ENCODE results near the gene POLR2I. TPM values are rescaled to one million over a fixed set of nuclear protein-coding genes. Genes with fewer than 3 reads are reported as not detected.
"Not testable (repeated sequence)": the region's sequence is repeated elsewhere in the genome, so short reads cannot be mapped to it uniquely, and the experiment has no call there.

POLR2I gene
- total RNA-seq, 5 donors from 2014 or later (not counting 1 experiment from before 2014, with no cell fraction given): 27.4 to 54.8 (median 50.7) TPM

DNA sequence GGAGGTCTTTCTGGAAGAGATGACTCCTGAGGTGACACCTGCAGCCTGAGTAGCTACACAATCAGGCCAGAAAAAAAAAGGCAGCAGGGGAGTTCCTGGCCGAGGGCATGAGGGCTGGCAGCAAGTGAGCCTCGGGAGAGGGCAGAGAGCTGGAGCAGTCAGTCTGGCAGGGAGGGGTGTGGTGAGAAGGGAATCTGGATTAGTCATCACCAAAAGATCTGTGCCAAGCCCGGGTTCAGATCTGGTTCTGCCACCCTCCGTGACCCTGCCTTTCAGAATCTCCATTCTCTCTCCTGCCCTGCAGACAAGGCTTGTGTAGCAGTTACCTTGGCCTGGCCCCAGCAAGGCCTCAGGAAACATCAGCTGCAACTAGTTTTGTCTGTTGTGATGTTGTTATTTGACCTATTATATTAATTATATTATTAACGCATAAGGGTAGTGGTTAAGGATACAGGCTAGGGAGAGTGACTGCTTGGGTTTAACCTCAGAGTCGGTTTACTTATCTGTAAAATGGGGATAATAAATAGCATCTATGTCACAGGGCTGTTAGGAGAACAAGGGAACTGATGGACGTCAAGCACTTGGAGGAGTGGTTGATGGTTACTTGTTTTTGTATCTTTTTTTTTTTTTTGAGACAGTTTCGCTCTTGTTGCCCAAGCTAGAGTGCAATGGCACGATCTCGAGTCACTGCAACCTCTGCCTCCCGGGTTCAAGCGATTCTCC lies 22.4 kb upstream of the POLR2I start:
- H3K9me3 Mint-ChIP-seq: no peaks in the 10 kb centered on the region
- ChIA-PET CTCF (interaction anchor here in 1 of 2 donors (0.6 kb wide), 1 partner anchor 46 kb away, joined by 3 read pairs; no protein-coding TSS in a partner anchor), POLR2A (no interaction called here)
- H3K27me3 Mint-ChIP-seq: no peaks in the 10 kb centered on the region
- H3K4me1 Mint-ChIP-seq: peaks cover 13 to 31% (median 27%) of the 10 kb centered on the region in 3 donors
- Histone ChIP-seq H3K36me3 (ENCODE audit: control insufficient read depth in 2 of 2, extremely low read depth in 1 of 2, insufficient read depth in 1 of 2, low read length in 1 of 2) (peaks cover under 1 to 3% of the 10 kb centered on the region in 2 donors), H3K4me3 (ENCODE audit: control insufficient read depth in 1 of 2, extremely low read depth in 1 of 2, low read length in 1 of 2) (no peak overlapping the region), H3K27me3 (replicated peaks in 1 of 2; ENCODE audit: control insufficient read depth in 2 of 2, extremely low read depth in 1 of 2, insufficient read depth in 2 of 2, low read length in 1 of 2) (peaks cover 0 to 3% of the 10 kb centered on the region in 2 experiments), H3K9me3 (no peaks in the 10 kb centered on the region), H3K27ac (ENCODE audit: low read length) (no peak overlapping the region), H3K4me1 (ENCODE audit: control insufficient read depth in 1 of 2, extremely low read depth in 1 of 2, insufficient read depth in 2 of 2, low read length in 2 of 2) (peaks cover 0 to 33% of the 10 kb centered on the region in 2 experiments)
- H3K4me3 Mint-ChIP-seq: peak overlapping the region in 2 of 3 donors; percentile 6 to 21
- DNase-seq (no peak), ATAC-seq (replicated peaks in 1 of 4) (no peak)
- peaks cover 6% of the 10 kb centered on the region for H3K36me3 Mint-ChIP-seq
- 80% methylated on average over 4 of the region's 12 CpGs for WGBS (ENCODE audit: insufficient coverage)
- peak overlapping the region; percentile 71 to 79 for H3K27ac Mint-ChIP-seq

DNA sequence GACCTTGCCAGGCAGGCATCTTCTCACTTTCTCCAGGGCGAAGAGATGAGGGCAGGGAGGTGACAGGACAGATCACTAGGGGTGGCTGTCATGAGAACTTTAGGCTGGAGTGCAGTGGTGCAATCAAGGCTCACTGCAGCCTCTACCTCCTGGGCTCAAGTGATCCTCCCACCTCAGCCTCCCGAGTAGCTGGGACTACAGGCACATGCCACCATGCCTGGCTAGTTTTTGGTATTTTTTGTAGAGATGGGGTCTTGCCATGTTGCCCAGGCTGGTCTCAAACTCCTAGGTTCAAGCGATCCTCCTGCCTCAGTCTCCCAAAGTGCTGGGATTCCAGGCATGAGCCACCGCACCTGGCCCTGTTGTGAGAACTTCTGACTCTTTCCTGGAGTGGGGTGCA lies 20.2 kb upstream of the POLR2I start:
- H3K27ac ChIP-seq (ENCODE audit: low read length); H3K27ac Mint-ChIP-seq; CTCF ChIA-PET; H3K36me3 ChIP-seq (ENCODE audit: control insufficient read depth in 2 of 2, extremely low read depth in 1 of 2, insufficient read depth in 1 of 2, low read length in 1 of 2); H3K9me3 ChIP-seq; POLR2A ChIA-PET; H3K4me3 ChIP-seq (ENCODE audit: control insufficient read depth in 1 of 2, extremely low read depth in 1 of 2, low read length in 1 of 2); ATAC-seq (replicated peaks in 1 of 4); DNase-seq; H3K36me3 Mint-ChIP-seq; H3K27me3 Mint-ChIP-seq; H3K27me3 ChIP-seq (replicated peaks in 1 of 2; ENCODE audit: control insufficient read depth in 2 of 2, extremely low read depth in 1 of 2, insufficient read depth in 2 of 2, low read length in 1 of 2); H3K9me3 Mint-ChIP-seq; H3K4me3 Mint-ChIP-seq: not testable (repeated sequence)
- 100% methylated on average over 2 of the region's 4 CpGs for WGBS (ENCODE audit: insufficient coverage)
- H3K4me1 ChIP-seq (ENCODE audit: control insufficient read depth in 1 of 2, extremely low read depth in 1 of 2, insufficient read depth in 2 of 2, low read length in 2 of 2): peaks cover 0 to 36% of the 10 kb centered on the region in 2 experiments
- H3K4me1 Mint-ChIP-seq: peaks cover 0 to 32% (median 24%) of the 10 kb centered on the region in 3 donors

DNA sequence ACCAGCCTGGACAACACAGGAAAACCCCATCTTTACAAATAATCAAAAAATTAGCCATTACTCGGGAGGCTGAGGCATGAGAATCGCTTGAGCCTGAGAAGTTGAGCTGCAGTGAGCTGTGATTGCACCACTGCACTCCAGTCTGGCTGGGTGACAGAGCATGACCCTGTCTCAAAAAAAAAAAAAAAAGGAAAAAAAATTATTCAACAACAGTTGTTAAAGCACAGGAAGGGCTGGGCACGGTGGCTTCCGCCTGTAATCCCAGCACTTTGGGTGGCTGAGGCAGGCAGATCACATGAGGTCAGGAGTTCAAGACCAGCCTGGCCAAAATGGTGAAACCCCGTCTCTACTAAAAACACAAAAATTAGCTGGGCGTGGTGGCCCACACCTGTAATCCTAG lies 16.5 kb upstream of the POLR2I start:
- H3K9me3 ChIP-seq; H3K27ac ChIP-seq (ENCODE audit: low read length); H3K9me3 Mint-ChIP-seq; H3K4me3 ChIP-seq (ENCODE audit: control insufficient read depth in 1 of 2, extremely low read depth in 1 of 2, low read length in 1 of 2); H3K27me3 Mint-ChIP-seq; H3K36me3 Mint-ChIP-seq; H3K27ac Mint-ChIP-seq; POLR2A ChIA-PET; H3K27me3 ChIP-seq (replicated peaks in 1 of 2; ENCODE audit: control insufficient read depth in 2 of 2, extremely low read depth in 1 of 2, insufficient read depth in 2 of 2, low read length in 1 of 2); ATAC-seq (replicated peaks in 1 of 4); H3K36me3 ChIP-seq (ENCODE audit: control insufficient read depth in 2 of 2, extremely low read depth in 1 of 2, insufficient read depth in 1 of 2, low read length in 1 of 2): not testable (repeated sequence)
- 77% methylated on average over 4 of the region's 6 CpGs for WGBS (ENCODE audit: insufficient coverage)
- peak overlapping the region in 1 of 3 donors; percentile 17 for H3K4me3 Mint-ChIP-seq
- H3K4me1 Mint-ChIP-seq: peaks cover 6 to 36% (median 31%) of the 10 kb centered on the region in 3 donors
- CTCF ChIA-PET: interaction anchor here (0.6 to 1.1 kb wide), 3 partner anchors 11 to 72 kb away, joined by 3 to 8 read pairs (median 3); no protein-coding TSS in a partner anchor
- peaks cover 6 to 44% of the 10 kb centered on the region in 2 experiments for H3K4me1 ChIP-seq (ENCODE audit: control insufficient read depth in 1 of 2, extremely low read depth in 1 of 2, insufficient read depth in 2 of 2, low read length in 2 of 2)
- DNase-seq: peak in 3 of 35 experiments; percentile 17 to 22 (median 22)

DNA sequence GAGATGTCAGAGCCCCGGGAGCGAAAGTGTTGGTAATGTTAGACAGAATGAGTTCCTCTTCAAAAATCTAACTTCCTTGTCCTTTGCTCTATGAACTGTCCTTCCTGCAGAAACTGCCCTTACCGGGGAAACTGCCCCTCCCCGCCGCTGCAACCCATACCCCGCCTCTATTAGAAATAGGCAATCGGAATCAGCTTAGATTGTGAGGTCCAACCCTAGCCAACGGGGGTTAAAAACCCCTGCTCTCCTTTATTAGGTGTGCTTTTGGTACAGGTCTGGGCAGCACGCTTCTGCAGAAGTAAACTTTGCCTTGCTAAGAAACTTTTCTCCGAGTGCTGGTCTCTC lies 13.7 kb upstream of the POLR2I start:
- Mint-ChIP-seq H3K4me1 (peaks cover 6 to 34% (median 29%) of the 10 kb centered on the region in 3 donors), H3K36me3 (peaks cover 17% of the 10 kb centered on the region), H3K27me3 (no peaks in the 10 kb centered on the region), H3K27ac (peak overlapping the region; percentile 88 to 90), H3K9me3 (no peaks in the 10 kb centered on the region), H3K4me3 (peak overlapping the region; percentile 82 to 88 (median 85))
- WGBS (ENCODE audit: insufficient coverage): no CpG with 5 or more reads among the region's 10 CpGs
- ATAC-seq (replicated peaks in 1 of 4): no peak
- POLR2A ChIA-PET: interaction anchor here in 1 of 2 donors (0.6 to 0.7 kb wide), 2 partner anchors 16 to 225 kb away, joined by 3 to 7 read pairs; no protein-coding TSS in a partner anchor
- H3K27ac ChIP-seq (ENCODE audit: low read length): peak overlapping the region; percentile 66
- DNase-seq: no peak
- peaks cover 6 to 18% of the 10 kb centered on the region in 2 donors for H3K36me3 ChIP-seq (ENCODE audit: control insufficient read depth in 2 of 2, extremely low read depth in 1 of 2, insufficient read depth in 1 of 2, low read length in 1 of 2)
- peak overlapping the region; percentile 69 to 78 for H3K4me3 ChIP-seq (ENCODE audit: control insufficient read depth in 1 of 2, extremely low read depth in 1 of 2, low read length in 1 of 2)
- no peaks in the 10 kb centered on the region for H3K27me3 ChIP-seq (replicated peaks in 1 of 2; ENCODE audit: control insufficient read depth in 2 of 2, extremely low read depth in 1 of 2, insufficient read depth in 2 of 2, low read length in 1 of 2)
- H3K9me3 ChIP-seq: no peaks in the 10 kb centered on the region
- peaks cover 6 to 43% of the 10 kb centered on the region in 2 experiments for H3K4me1 ChIP-seq (ENCODE audit: control insufficient read depth in 1 of 2, extremely low read depth in 1 of 2, insufficient read depth in 2 of 2, low read length in 2 of 2)
- CTCF ChIA-PET: interaction anchor here in 1 of 2 donors (0.6 to 2.7 kb wide), 12 partner anchors 10 to 175 kb away, joined by 3 to 10 read pairs (median 4); partner anchors contain the start of genes CAPNS1, THAP8, ZNF146 and ZNF565

DNA sequence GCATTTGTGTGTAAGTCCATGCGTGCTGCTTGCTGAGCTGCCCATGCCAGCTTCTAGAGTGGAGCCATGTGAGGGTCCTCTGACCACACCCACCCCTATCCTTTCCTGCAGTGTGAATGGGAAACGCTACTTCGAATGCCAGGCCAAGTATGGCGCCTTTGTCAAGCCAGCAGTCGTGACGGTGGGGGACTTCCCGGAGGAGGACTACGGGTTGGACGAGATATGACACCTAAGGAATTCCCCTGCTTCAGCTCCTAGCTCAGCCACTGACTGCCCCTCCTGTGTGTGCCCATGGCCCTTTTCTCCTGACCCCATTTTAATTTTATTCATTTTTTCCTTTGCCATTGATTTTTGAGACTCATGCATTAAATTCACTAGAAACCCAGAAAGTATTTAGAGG lies 10.9 kb upstream of the POLR2I start:
- Histone ChIP-seq H3K9me3 (no peaks in the 10 kb centered on the region), H3K27me3 (replicated peaks in 1 of 2; ENCODE audit: control insufficient read depth in 2 of 2, extremely low read depth in 1 of 2, insufficient read depth in 2 of 2, low read length in 1 of 2) (no peaks in the 10 kb centered on the region), H3K4me1 (ENCODE audit: control insufficient read depth in 1 of 2, extremely low read depth in 1 of 2, insufficient read depth in 2 of 2, low read length in 2 of 2) (peaks cover 6 to 18% of the 10 kb centered on the region in 2 experiments), H3K27ac (ENCODE audit: low read length) (no peak overlapping the region), H3K4me3 (ENCODE audit: control insufficient read depth in 1 of 2, extremely low read depth in 1 of 2, low read length in 1 of 2) (no peak overlapping the region), H3K36me3 (ENCODE audit: control insufficient read depth in 2 of 2, extremely low read depth in 1 of 2, insufficient read depth in 1 of 2, low read length in 1 of 2) (peaks cover 15 to 30% of the 10 kb centered on the region in 2 donors)
- POLR2A ChIA-PET: interaction anchor here in 1 of 2 donors (0.6 kb wide), 1 partner anchor 36 kb away, joined by 3 read pairs; no protein-coding TSS in a partner anchor
- ATAC-seq (replicated peaks in 1 of 4): no peak
- peaks cover 26% of the 10 kb centered on the region for H3K36me3 Mint-ChIP-seq
- no peak overlapping the region for H3K4me3 Mint-ChIP-seq
- H3K9me3 Mint-ChIP-seq: no peaks in the 10 kb centered on the region
- H3K27ac Mint-ChIP-seq: no peak overlapping the region
- DNase-seq: peak in 1 of 35 experiments; percentile 16
- CTCF ChIA-PET: interaction anchor here in 1 of 2 donors (0.6 kb wide), 1 partner anchor 48 kb away, joined by 3 read pairs; no protein-coding TSS in a partner anchor
- peaks cover 6 to 14% (median 13%) of the 10 kb centered on the region in 3 donors for H3K4me1 Mint-ChIP-seq
- 67% methylated on average over 8 of the region's 9 CpGs for WGBS (ENCODE audit: insufficient coverage)
- no peaks in the 10 kb centered on the region for H3K27me3 Mint-ChIP-seq

DNA sequence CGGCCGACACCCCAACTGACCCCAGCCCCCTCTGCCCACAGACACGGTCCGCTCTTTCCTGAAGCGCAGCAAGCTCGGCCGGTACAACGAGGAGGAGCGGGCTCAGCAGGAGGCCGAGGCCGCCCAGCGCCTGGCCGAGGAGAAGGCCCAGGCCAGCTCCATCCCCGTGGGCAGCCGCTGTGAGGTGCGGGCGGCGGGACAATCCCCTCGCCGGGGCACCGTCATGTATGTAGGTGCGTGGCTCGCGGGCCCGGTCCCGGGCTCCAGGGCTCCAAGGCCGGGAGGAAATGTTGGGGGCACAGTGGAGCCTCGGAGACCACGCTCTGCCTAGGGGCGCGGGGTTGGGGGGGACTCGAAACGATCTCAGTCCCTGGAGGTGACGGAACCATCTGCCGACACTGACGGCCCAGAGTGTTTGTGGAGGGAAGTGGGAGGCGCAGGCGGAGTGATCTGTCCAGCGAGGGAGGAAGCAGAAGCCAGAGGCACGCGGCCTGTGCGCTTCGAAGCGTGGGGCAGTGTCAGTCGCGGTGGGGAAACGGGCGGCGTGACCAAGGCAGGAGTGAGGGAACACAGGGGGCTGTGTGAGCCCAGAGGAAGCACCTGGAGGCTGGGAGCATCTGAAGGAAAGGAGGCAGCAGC lies 6.9 kb upstream of the POLR2I start:
- Mint-ChIP-seq H3K27me3 (no peaks in the 10 kb centered on the region), H3K4me3 (no peak overlapping the region), H3K9me3 (no peaks in the 10 kb centered on the region), H3K4me1 (peaks cover 14 to 19% (median 18%) of the 10 kb centered on the region in 3 donors), H3K27ac (no peak overlapping the region), H3K36me3 (peaks cover 46% of the 10 kb centered on the region)
- CTCF ChIA-PET: interaction anchor here in 1 of 2 donors (0.5 kb wide), 1 partner anchor 373 kb away, joined by 5 read pairs; no protein-coding TSS in a partner anchor
- H3K36me3 ChIP-seq (ENCODE audit: control insufficient read depth in 2 of 2, extremely low read depth in 1 of 2, insufficient read depth in 1 of 2, low read length in 1 of 2): peaks cover 15 to 56% of the 10 kb centered on the region in 2 donors
- no peak overlapping the region for H3K27ac ChIP-seq (ENCODE audit: low read length)
- 97% methylated on average over 49 of the region's 49 CpGs for WGBS (ENCODE audit: insufficient coverage)
- no peaks in the 10 kb centered on the region for H3K27me3 ChIP-seq (replicated peaks in 1 of 2; ENCODE audit: control insufficient read depth in 2 of 2, extremely low read depth in 1 of 2, insufficient read depth in 2 of 2, low read length in 1 of 2)
- ATAC-seq (replicated peaks in 1 of 4) (peak in 1 of 4 experiments; percentile 16), DNase-seq (no peak)
- POLR2A ChIA-PET: no interaction called here
- H3K9me3 ChIP-seq: no peaks in the 10 kb centered on the region
- H3K4me1 ChIP-seq (ENCODE audit: control insufficient read depth in 1 of 2, extremely low read depth in 1 of 2, insufficient read depth in 2 of 2, low read length in 2 of 2): peaks cover 0 to 13% of the 10 kb centered on the region in 2 experiments
- no peak overlapping the region for H3K4me3 ChIP-seq (ENCODE audit: control insufficient read depth in 1 of 2, extremely low read depth in 1 of 2, low read length in 1 of 2)

All from T-cell (primary cell).